HEK293 (cell line): ENCODE results near the gene DBX1.

Experiments used
- CTCF ChIA-PET: fragments of 350-600 bp; formaldehyde crosslinking; extraction: SDS; loops from one replicate; lab custom pipeline; 2021; ENCODE audit warnings: antibody characterized with exemption; lab: Yijun Ruan, JAX
- POLR2A ChIA-PET: fragments of 300-600 bp; formaldehyde crosslinking; extraction: SDS; loops from one replicate; lab custom pipeline; 2020; ENCODE audit warnings: antibody characterized with exemption, inconsistent platforms; lab: Yijun Ruan, JAX
- H3K27ac ChIP-seq: fragments of 200-500 bp; sonication (Bioruptor generic); 2 replicates; pipeline ENCODE4 v1.5.1; 2014; ENCODE audit warnings: low read depth, low read length, control low read depth, inconsistent platforms; ENCODE audit errors: extremely low read depth
- H3K36me3 ChIP-seq, 2 experiments: fragments of 200-500 bp in 1 of 2; sonication (Bioruptor generic) in 1 of 2; 1 replicate in 1 of 2; 2 replicates in 1 of 2; pipeline ENCODE4 v1.5.1; 2014 to 2017; ENCODE audit warnings: inconsistent platforms in 2 of 2, low read length in 2 of 2; ENCODE audit not compliant: control insufficient read depth in 2 of 2, insufficient read depth in 1 of 2
- H3K4me1 ChIP-seq: fragments of 200-500 bp; sonication (Bioruptor generic); 2 replicates; pipeline ENCODE4 v1.5.1; 2014; ENCODE audit warnings: mild to moderate bottlenecking, low read length, inconsistent platforms; ENCODE audit not compliant: control insufficient read depth, insufficient read depth
- H3K4me3 ChIP-seq: 2 replicates; pipeline ENCODE4 v1.5.1; 2011; ENCODE audit warnings: low read depth, mild to moderate bottlenecking, control low read depth, low read length, moderate library complexity
- H3K9me3 ChIP-seq: fragments of 200-500 bp; sonication (Bioruptor generic); 2 replicates; pipeline ENCODE4 v1.5.1; 2014; ENCODE audit warnings: low read depth, low read length, inconsistent platforms; ENCODE audit not compliant: control insufficient read depth, insufficient read depth
- GFI1B ChIP-seq: fragments of 450-650 bp; formaldehyde crosslinking; IDR thresholded peaks from 2 replicates; pipeline ENCODE4 v1.5.1; 2016; ENCODE audit warnings: missing biosample characterization, missing genetic modification characterization
- KLF17 ChIP-seq: fragments of 450-650 bp; formaldehyde crosslinking; IDR thresholded peaks from 2 replicates; pipeline ENCODE4 v1.5.1; 2016; ENCODE audit warnings: missing biosample characterization, missing genetic modification characterization
- PRDM10 ChIP-seq: fragments of 450-650 bp; formaldehyde crosslinking; IDR thresholded peaks from 2 replicates; pipeline ENCODE4 v1.5.1; 2016; ENCODE audit warnings: missing biosample characterization, missing genetic modification characterization
- SP2 ChIP-seq: fragments of 450-650 bp; formaldehyde crosslinking; IDR thresholded peaks from 2 replicates; pipeline ENCODE4 v1.5.1; 2016; ENCODE audit warnings: missing biosample characterization, missing genetic modification characterization
- SP7 ChIP-seq: fragments of 450-650 bp; formaldehyde crosslinking; IDR thresholded peaks from 2 replicates; pipeline ENCODE4 v1.5.1; 2016; ENCODE audit warnings: missing biosample characterization, missing genetic modification characterization
- ZFP3 ChIP-seq: fragments of 450-650 bp; formaldehyde crosslinking; IDR thresholded peaks from 2 replicates; pipeline ENCODE4 v1.5.1; 2016; ENCODE audit warnings: low read depth, missing biosample characterization, missing genetic modification characterization
- ZNF140 ChIP-seq: fragments of 450-650 bp; formaldehyde crosslinking; IDR thresholded peaks from 2 replicates; pipeline ENCODE4 v1.5.1; 2016; ENCODE audit warnings: missing biosample characterization, missing genetic modification characterization
- ZNF24 ChIP-seq: fragments of 450-650 bp; formaldehyde crosslinking; IDR thresholded peaks from 2 replicates; pipeline ENCODE4 v1.5.1; 2016; ENCODE audit warnings: missing biosample characterization, missing genetic modification characterization
- ZNF266 ChIP-seq: fragments of 450-650 bp; formaldehyde crosslinking; IDR thresholded peaks from 2 replicates; pipeline ENCODE4 v1.5.1; 2016; ENCODE audit warnings: missing biosample characterization, missing genetic modification characterization, low read depth
- ZNF292 ChIP-seq: fragments of 450-650 bp; formaldehyde crosslinking; IDR thresholded peaks from 2 replicates; pipeline ENCODE4 v1.5.1; 2016; ENCODE audit warnings: low read depth, missing biosample characterization, missing genetic modification characterization, borderline replicate concordance
- ZNF335 ChIP-seq: fragments of 450-650 bp; formaldehyde crosslinking; conservative IDR thresholded peaks from 2 replicates; pipeline ENCODE4 v1.5.1; 2016; ENCODE audit warnings: missing biosample characterization, missing genetic modification characterization
- ZNF366 ChIP-seq: fragments of 450-650 bp; formaldehyde crosslinking; conservative IDR thresholded peaks from 2 replicates; pipeline ENCODE4 v1.5.1; 2016; ENCODE audit warnings: missing biosample characterization, missing genetic modification characterization
- ZNF394 ChIP-seq: fragments of 450-650 bp; formaldehyde crosslinking; IDR thresholded peaks from 2 replicates; pipeline ENCODE4 v1.5.1; 2016; ENCODE audit warnings: missing biosample characterization, missing genetic modification characterization, mild to moderate bottlenecking, moderate library complexity, borderline replicate concordance
- ZNF398 ChIP-seq: fragments of 450-650 bp; formaldehyde crosslinking; IDR thresholded peaks from 2 replicates; pipeline ENCODE4 v1.5.1; 2017; ENCODE audit warnings: missing biosample characterization, missing genetic modification characterization
- ZNF501 ChIP-seq: fragments of 450-650 bp; formaldehyde crosslinking; IDR thresholded peaks from 2 replicates; pipeline ENCODE4 v1.5.1; 2016; ENCODE audit warnings: missing biosample characterization, missing genetic modification characterization
- ZNF544 ChIP-seq: fragments of 450-650 bp; formaldehyde crosslinking; IDR thresholded peaks from 2 replicates; pipeline ENCODE4 v1.5.0; 2017; ENCODE audit warnings: missing biosample characterization, missing genetic modification characterization
- ZNF600 ChIP-seq: fragments of 450-650 bp; formaldehyde crosslinking; IDR thresholded peaks from 2 replicates; pipeline ENCODE4 v1.5.1; 2016; ENCODE audit warnings: missing biosample characterization, missing genetic modification characterization
- ZNF623 ChIP-seq: fragments of 450-650 bp; formaldehyde crosslinking; IDR thresholded peaks from 2 replicates; pipeline ENCODE4 v1.5.1; 2016; ENCODE audit warnings: missing biosample characterization, missing genetic modification characterization
- ZNF660 ChIP-seq: fragments of 450-650 bp; IDR thresholded peaks from 2 replicates; pipeline ENCODE4 v1.5.1; 2018; ENCODE audit warnings: missing biosample characterization, mild to moderate bottlenecking, missing genetic modification characterization
- ZNF76 ChIP-seq: fragments of 450-650 bp; formaldehyde crosslinking; IDR thresholded peaks from 2 replicates; pipeline ENCODE4; 2016; ENCODE audit warnings: low read depth, missing biosample characterization, missing genetic modification characterization, borderline replicate concordance
- TF ChIP-seq, protein P1 (sequence below): fragments of 450-650 bp; formaldehyde crosslinking; conservative IDR thresholded peaks from 2 replicates; pipeline ENCODE4 v1.5.1; 2016; ENCODE audit warnings: low read depth, missing biosample characterization, missing genetic modification characterization
- TF ChIP-seq, protein P2 (sequence below): fragments of 450-650 bp; formaldehyde crosslinking; IDR thresholded peaks from 2 replicates; pipeline ENCODE4 v1.5.1; 2016; ENCODE audit warnings: missing biosample characterization, missing genetic modification characterization

DBX1 gene

DNA sequence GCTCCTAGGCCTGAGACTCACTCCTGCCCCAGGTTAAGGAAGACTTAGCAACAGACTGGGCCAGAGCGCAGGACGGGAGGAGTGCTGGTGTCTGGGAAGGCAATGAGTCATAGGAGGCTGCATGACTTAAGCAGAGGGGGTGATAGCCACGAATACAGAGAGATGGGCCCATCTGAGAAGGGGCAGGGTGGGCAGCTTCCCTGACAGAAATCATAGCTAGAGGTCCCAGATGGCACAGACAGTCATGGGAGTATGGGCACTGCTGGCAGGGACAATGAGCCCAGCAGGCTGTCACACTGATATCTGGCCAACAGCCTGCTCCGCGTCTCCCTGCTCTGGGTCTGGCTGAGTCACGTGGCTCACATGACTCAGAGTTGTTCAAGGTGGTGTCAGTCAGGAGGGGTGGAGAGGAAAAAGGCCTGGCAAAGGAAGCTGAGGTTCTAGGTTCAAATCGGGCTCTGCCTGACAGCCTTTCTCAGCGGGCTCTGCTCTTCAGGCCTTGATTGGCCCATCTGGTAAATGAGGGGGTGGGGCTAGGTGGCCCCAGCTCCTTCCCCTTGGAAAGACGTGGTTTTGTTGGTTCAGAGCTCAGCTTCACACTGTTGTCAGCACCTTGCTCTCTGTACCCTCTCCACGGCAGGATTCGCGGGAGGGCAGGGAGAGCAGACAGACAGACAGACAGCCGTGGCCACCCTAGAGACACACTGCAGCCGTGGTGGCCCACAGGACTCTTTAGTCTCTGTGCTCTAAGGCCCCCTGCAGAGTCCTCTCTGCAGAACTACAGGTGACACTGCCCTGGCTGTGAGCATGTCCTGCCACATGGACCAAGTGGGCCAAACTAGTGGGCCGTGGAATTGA is 47.8 kb downstream of the DBX1 start:
- peaks cover 3% of the 10 kb centered on the region; the same call in 1 of the 2 replicates for H3K4me1 ChIP-seq
- ChIA-PET POLR2A (interaction anchor here (0.5 to 1.5 kb wide), 2 partner anchors 62 to 85 kb away, joined by 4 to 7 read pairs; no protein-coding TSS in a partner anchor), CTCF (interaction anchor here (0.6 to 8.6 kb wide), 22 partner anchors 9 to 555 kb away, joined by 3 to 70 read pairs (median 4); no protein-coding TSS in a partner anchor)
- peaks cover 0 to 29% of the 10 kb centered on the region in 2 experiments; a peak in 1 of 3 replicates for H3K36me3 ChIP-seq
- no peaks in the 10 kb centered on the region for H3K9me3 ChIP-seq
- H3K27ac ChIP-seq = peak overlapping the region; percentile 38
- H3K4me3 ChIP-seq = peak overlapping the region; percentile 19
- no peak for TF ChIP-seq ZNF623 (tag by site-specific recombination)
- TF ChIP-seq, protein P1, sequence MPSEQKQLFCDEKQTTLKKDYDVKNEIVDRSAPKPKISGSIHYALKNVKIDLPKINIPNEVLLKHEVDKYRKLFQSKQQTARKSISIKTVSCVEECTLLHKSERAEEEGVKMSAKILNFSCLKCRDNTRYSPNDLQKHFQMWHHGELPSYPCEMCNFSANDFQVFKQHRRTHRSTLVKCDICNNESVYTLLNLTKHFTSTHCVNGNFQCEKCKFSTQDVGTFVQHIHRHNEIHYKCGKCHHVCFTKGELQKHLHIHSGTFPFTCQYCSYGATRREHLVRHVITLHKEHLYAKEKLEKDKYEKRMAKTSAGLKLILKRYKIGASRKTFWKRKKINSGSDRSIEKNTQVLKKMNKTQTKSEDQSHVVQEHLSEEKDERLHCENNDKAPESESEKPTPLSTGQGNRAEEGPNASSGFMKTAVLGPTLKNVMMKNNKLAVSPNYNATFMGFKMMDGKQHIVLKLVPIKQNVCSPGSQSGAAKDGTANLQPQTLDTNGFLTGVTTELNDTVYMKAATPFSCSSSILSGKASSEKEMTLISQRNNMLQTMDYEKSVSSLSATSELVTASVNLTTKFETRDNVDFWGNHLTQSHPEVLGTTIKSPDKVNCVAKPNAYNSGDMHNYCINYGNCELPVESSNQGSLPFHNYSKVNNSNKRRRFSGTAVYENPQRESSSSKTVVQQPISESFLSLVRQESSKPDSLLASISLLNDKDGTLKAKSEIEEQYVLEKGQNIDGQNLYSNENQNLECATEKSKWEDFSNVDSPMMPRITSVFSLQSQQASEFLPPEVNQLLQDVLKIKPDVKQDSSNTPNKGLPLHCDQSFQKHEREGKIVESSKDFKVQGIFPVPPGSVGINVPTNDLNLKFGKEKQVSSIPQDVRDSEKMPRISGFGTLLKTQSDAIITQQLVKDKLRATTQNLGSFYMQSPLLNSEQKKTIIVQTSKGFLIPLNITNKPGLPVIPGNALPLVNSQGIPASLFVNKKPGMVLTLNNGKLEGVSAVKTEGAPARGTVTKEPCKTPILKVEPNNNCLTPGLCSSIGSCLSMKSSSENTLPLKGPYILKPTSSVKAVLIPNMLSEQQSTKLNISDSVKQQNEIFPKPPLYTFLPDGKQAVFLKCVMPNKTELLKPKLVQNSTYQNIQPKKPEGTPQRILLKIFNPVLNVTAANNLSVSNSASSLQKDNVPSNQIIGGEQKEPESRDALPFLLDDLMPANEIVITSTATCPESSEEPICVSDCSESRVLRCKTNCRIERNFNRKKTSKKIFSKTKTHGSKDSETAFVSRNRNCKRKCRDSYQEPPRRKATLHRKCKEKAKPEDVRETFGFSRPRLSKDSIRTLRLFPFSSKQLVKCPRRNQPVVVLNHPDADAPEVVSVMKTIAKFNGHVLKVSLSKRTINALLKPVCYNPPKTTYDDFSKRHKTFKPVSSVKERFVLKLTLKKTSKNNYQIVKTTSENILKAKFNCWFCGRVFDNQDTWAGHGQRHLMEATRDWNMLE (tag by site-specific recombination) = 0 out of 2 replicates have a peak, but pooled peaks have one; percentile 29
- TF ChIP-seq GFI1B (tag by site-specific recombination) = no peak
- peak; percentile 31; the same call in 1 of the 2 replicates for TF ChIP-seq ZNF394 (tag by site-specific recombination)
- TF ChIP-seq, protein P2, sequence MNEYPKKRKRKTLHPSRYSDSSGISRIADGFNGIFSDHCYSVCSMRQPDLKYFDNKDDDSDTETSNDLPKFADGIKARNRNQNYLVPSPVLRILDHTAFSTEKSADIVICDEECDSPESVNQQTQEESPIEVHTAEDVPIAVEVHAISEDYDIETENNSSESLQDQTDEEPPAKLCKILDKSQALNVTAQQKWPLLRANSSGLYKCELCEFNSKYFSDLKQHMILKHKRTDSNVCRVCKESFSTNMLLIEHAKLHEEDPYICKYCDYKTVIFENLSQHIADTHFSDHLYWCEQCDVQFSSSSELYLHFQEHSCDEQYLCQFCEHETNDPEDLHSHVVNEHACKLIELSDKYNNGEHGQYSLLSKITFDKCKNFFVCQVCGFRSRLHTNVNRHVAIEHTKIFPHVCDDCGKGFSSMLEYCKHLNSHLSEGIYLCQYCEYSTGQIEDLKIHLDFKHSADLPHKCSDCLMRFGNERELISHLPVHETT (tag by site-specific recombination) = peak; percentile 49; the same call in 1 of the 2 replicates
- TF ChIP-seq ZNF660 (tag by site-specific recombination) = 0 out of 2 replicates have a peak, but pooled peaks have one; percentile 34
- peak; percentile 73 for TF ChIP-seq SP7
- TF ChIP-seq PRDM10 (tag by site-specific recombination) = peak; percentile 92
- TF ChIP-seq ZNF366 (tag by site-specific recombination) = peak; percentile 64
- peak; percentile 80; the same call in 1 of the 2 replicates for TF ChIP-seq ZNF501 (tag by site-specific recombination)
- TF ChIP-seq ZNF76 (tag by site-specific recombination) = peak; percentile 79
- TF ChIP-seq KLF17 (tag by site-specific recombination) = peak; percentile 38; the same call in 1 of the 2 replicates
- no peak for TF ChIP-seq ZNF140 (tag by site-specific recombination)
- TF ChIP-seq ZNF600 (tag by site-specific recombination) = peak; percentile 98
- no peak for TF ChIP-seq ZFP3 (tag by site-specific recombination)
- peak; percentile 78; the same call in 1 of the 2 replicates for TF ChIP-seq ZNF24 (tag by site-specific recombination)
- peak; percentile 22; the same call in 1 of the 2 replicates for TF ChIP-seq ZNF398 (tag by site-specific recombination)
- peak; percentile 61 for TF ChIP-seq ZNF335 (tag by site-specific recombination)
- no peak for TF ChIP-seq ZNF544
- TF ChIP-seq ZNF266 (tag by site-specific recombination) = no peak
- peak; percentile 39 for TF ChIP-seq SP2
- no peak for TF ChIP-seq ZNF292 (tag by site-specific recombination)
